GM23338 (cell line): ENCODE measurements around the gene NDOR1. TPM values are rescaled to one million over a fixed set of nuclear protein-coding genes. Genes with fewer than 3 reads are reported as not detected.
"Not testable (repeated sequence)": the region's sequence is repeated elsewhere in the genome, so short reads cannot be mapped to it uniquely, and the experiment has no call there.

Experiments used
- ATAC-seq: fragments of 200-7000 bp; cut with Tn5 transposase; 3 replicates; pipeline ENCODE4 v1.9.1; 2020
- DNase-seq: peaks from one replicate; pipeline ENCODE4 v3.0.0-alpha.2; 2015; ENCODE audit warnings: low spot score
- H2AFZ ChIP-seq: fragments of 200-600 bp; sonication (generic); 2 replicates; pipeline ENCODE4 v1.8.0; 2016; ENCODE audit warnings: antibody characterized with exemption, mild to moderate bottlenecking, moderate library complexity
- H3F3A ChIP-seq: fragments of 200-600 bp; sonication (generic); replicated peaks from 2 replicates; pipeline ENCODE4 v1.8.0; 2017; ENCODE audit warnings: antibody characterized with exemption, mixed run types, low read depth
- H3K27ac ChIP-seq: fragments of 200-600 bp; sonication (generic); 2 replicates; pipeline ENCODE4 v1.6.1; 2016; ENCODE audit warnings: low read depth
- H3K27me3 ChIP-seq: fragments of 200-600 bp; sonication (generic); 2 replicates; pipeline ENCODE4 v1.8.0; 2016; ENCODE audit warnings: mild to moderate bottlenecking, mixed run types, moderate library complexity; ENCODE audit not compliant: insufficient read depth
- H3K36me3 ChIP-seq: fragments of 200-600 bp; sonication (generic); 2 replicates; pipeline ENCODE4 v1.8.0; 2016; ENCODE audit warnings: mild to moderate bottlenecking; ENCODE audit not compliant: insufficient read depth
- H3K4me1 ChIP-seq: fragments of 200-600 bp; sonication (generic); 2 replicates; pipeline ENCODE4 v1.8.0; 2016; ENCODE audit warnings: mild to moderate bottlenecking, moderate library complexity; ENCODE audit not compliant: insufficient read depth
- H3K4me2 ChIP-seq: fragments of 200-600 bp; sonication (generic); 2 replicates; pipeline ENCODE4 v1.7.1; 2017; ENCODE audit warnings: mixed run types
- H3K4me3 ChIP-seq: fragments of 200-600 bp; sonication (generic); 2 replicates; pipeline ENCODE4 v1.6.1; 2016; ENCODE audit warnings: mixed run types
- H3K79me2 ChIP-seq: fragments of 200-600 bp; sonication (generic); replicated peaks from 2 replicates; pipeline ENCODE4 v1.8.0; 2017; ENCODE audit warnings: mild to moderate bottlenecking; ENCODE audit not compliant: insufficient read depth
- H3K9me2 ChIP-seq: fragments of 200-600 bp; sonication (generic); 2 replicates; pipeline ENCODE4 v1.8.0; 2017; ENCODE audit not compliant: insufficient read depth
- H4K20me1 ChIP-seq: fragments of 200-600 bp; sonication (generic); replicated peaks from 2 replicates; pipeline ENCODE4 v1.8.0; 2017; ENCODE audit warnings: mild to moderate bottlenecking; ENCODE audit not compliant: insufficient read depth
- H3K27ac Mint-ChIP-seq: 2 replicates; pipeline ENCODE4 v1.8.0; 2020; ENCODE audit warnings: inconsistent platforms, mild to moderate bottlenecking, moderate library complexity, mixed read lengths
- H3K27me3 Mint-ChIP-seq: 3 replicates; pipeline ENCODE4 v1.8.0; 2022; ENCODE audit warnings: low read depth, mild to moderate bottlenecking, moderate library complexity, mixed read lengths, inconsistent platforms; ENCODE audit not compliant: insufficient read depth, poor library complexity
- H3K36me3 Mint-ChIP-seq: 3 replicates; pipeline ENCODE4 v1.8.0; 2021; ENCODE audit warnings: low read depth, mild to moderate bottlenecking, inconsistent platforms, moderate library complexity, mixed read lengths
- H3K4me1 Mint-ChIP-seq: 3 replicates; pipeline ENCODE4 v1.8.0; 2020; ENCODE audit warnings: mild to moderate bottlenecking, inconsistent platforms, mixed read lengths
- H3K4me3 Mint-ChIP-seq: 3 replicates; pipeline ENCODE4 v1.8.0; 2021; ENCODE audit warnings: moderate library complexity, mild to moderate bottlenecking, inconsistent platforms, mixed read lengths
- H3K9me3 Mint-ChIP-seq: 3 replicates; pipeline ENCODE4 v1.8.0; 2020; ENCODE audit warnings: moderate library complexity, mild to moderate bottlenecking, inconsistent platforms, mixed read lengths
- CREB1 ChIP-seq: fragments of 250-450 bp; sonication (Bioruptor Pico); IDR thresholded peaks from 2 replicates; pipeline ENCODE4 v1.5.0; 2020; ENCODE audit warnings: low read depth, mild to moderate bottlenecking, moderate library complexity
- EZH2 ChIP-seq: fragments of 200-600 bp; sonication (generic); IDR thresholded peaks from one replicate; pipeline ENCODE4 v1.8.0; 2017; ENCODE audit warnings: antibody characterized with exemption, mild to moderate bottlenecking, low read depth; ENCODE audit not compliant: unreplicated experiment
- JUNB ChIP-seq: IDR thresholded peaks from one replicate; pipeline ENCODE4 v1.6.1; 2016; ENCODE audit warnings: antibody characterized with exemption; ENCODE audit not compliant: unreplicated experiment
- POLR2AphosphoS5 ChIP-seq: IDR thresholded peaks from 2 replicates; pipeline ENCODE4 v1.6.1; 2016; ENCODE audit warnings: antibody characterized with exemption, low read depth
- STAT1 ChIP-seq: IDR thresholded peaks from one replicate; pipeline ENCODE4 v1.6.1; 2016; ENCODE audit warnings: antibody characterized with exemption; ENCODE audit not compliant: unreplicated experiment
- ZNF114 ChIP-seq: fragments of 250-450 bp; sonication (Bioruptor Pico); IDR thresholded peaks from 2 replicates; pipeline ENCODE4 v1.5.0; 2020; ENCODE audit warnings: mild to moderate bottlenecking, moderate library complexity
- ZNF331 ChIP-seq: fragments of 250-450 bp; sonication (Bioruptor Pico); IDR thresholded peaks from 2 replicates; pipeline ENCODE4 v1.5.0; 2020; ENCODE audit warnings: low read depth, mild to moderate bottlenecking, moderate library complexity
- polyA plus RNA-seq: library from polyadenylated mRNA; unstranded; fragments of >200 nt; fragmentation: Nextera tagmentation; extraction: Ambion mirVana; gene quantifications from 2 replicates; pipeline ENCODE4 v1.2.1, GENCODE V29; 2016
- total RNA-seq: library from RNA; depleted of rRNA; stranded (reverse); fragments of >200 nt; shearing (Covaris generic); gene quantifications from 2 replicates; pipeline ENCODE4 v1.2.3, GENCODE V29; 2014
- TF ChIP-seq, protein P1 (sequence below), 2 experiments: fragments of 200-600 bp in 1 of 2; sonication (generic) in 1 of 2; conservative IDR thresholded peaks; 2 replicates each; pipeline versions ENCODE4 v1.5.1 to v1.6.1; 2016 to 2017; ENCODE audit warnings: antibody characterized with exemption in 2 of 2, low read depth in 2 of 2, mild to moderate bottlenecking in 2 of 2, moderate library complexity in 1 of 2
- TF ChIP-seq, protein P2 (sequence below): IDR thresholded peaks from one replicate; pipeline ENCODE4 v1.6.1; 2018; ENCODE audit warnings: antibody characterized with exemption; ENCODE audit not compliant: unreplicated experiment
- TF ChIP-seq, protein P3 (sequence below): fragments of 250-450 bp; sonication (Bioruptor Pico); IDR thresholded peaks from 2 replicates; pipeline ENCODE4 v1.5.0; 2020; ENCODE audit warnings: mild to moderate bottlenecking, moderate library complexity

NDOR1 gene
- total and polyA plus RNA-seq, 2 experiments from 2014 or later = 19.4 to 38.1 TPM

DNA sequence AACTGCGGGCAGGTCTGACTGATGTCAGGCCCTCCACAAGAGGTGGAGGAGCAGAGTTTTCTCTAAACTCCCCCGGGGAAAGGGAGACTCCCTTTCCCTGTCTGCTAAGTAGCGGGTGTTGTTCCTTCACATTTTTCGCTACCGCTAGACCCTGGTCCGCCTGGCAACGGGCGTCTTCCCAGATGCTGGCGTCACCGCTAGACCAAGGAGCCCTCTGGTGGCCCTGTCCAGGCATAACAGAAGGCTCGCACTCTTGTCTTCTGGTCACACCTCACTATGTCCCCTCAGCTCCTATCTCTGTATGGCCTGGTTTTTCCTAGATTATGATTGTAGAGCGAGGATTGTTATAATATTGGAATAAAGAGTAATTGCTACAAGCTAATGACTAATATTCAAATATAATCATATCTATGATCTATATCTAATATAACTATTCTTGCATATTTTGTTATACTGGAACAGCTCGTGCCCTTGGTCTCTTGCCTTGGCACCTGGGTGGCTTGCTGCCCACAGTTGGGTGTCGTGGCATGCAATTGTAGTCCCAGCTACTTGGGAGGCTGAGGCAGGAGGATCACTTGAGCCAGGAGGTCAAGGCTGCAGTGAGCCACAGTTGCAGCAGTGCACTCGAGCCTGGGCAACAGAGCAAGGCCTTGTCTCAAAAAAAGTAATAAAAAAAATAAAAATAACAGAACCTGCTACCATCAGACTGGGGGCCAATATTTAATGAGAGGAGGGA is 56.8 kb downstream of the NDOR1 start:
- H3K4me3 Mint-ChIP-seq, H3K79me2 ChIP-seq, DNase-seq, H3K4me2 ChIP-seq, H3K36me3 ChIP-seq, H3K9me2 ChIP-seq, H3K4me1 ChIP-seq, H3K27me3 Mint-ChIP-seq, H2AFZ ChIP-seq, H3K27me3 ChIP-seq, H4K20me1 ChIP-seq, H3K9me3 Mint-ChIP-seq, H3K4me3 ChIP-seq, H3K27ac ChIP-seq, H3K27ac Mint-ChIP-seq, H3K4me1 Mint-ChIP-seq: not testable (repeated sequence)
- TF ChIP-seq, protein P1, sequence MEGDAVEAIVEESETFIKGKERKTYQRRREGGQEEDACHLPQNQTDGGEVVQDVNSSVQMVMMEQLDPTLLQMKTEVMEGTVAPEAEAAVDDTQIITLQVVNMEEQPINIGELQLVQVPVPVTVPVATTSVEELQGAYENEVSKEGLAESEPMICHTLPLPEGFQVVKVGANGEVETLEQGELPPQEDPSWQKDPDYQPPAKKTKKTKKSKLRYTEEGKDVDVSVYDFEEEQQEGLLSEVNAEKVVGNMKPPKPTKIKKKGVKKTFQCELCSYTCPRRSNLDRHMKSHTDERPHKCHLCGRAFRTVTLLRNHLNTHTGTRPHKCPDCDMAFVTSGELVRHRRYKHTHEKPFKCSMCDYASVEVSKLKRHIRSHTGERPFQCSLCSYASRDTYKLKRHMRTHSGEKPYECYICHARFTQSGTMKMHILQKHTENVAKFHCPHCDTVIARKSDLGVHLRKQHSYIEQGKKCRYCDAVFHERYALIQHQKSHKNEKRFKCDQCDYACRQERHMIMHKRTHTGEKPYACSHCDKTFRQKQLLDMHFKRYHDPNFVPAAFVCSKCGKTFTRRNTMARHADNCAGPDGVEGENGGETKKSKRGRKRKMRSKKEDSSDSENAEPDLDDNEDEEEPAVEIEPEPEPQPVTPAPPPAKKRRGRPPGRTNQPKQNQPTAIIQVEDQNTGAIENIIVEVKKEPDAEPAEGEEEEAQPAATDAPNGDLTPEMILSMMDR (conservative IDR thresholded peaks at IDR 0.05; ENCODE audit: low read depth in 2 of 2) = peak; percentile 32 to 54; a peak in 3 of 4 replicates
- TF ChIP-seq CREB1 (CRISPR knock-in tag) = peak; percentile 60
- ATAC-seq = peak; percentile 67
- peaks cover 27% of the 10 kb centered on the region for H3K36me3 Mint-ChIP-seq
- H3F3A ChIP-seq = 0 out of 2 replicates have a peak, but pooled peaks cover 11% of the 10 kb centered on the region

DNA sequence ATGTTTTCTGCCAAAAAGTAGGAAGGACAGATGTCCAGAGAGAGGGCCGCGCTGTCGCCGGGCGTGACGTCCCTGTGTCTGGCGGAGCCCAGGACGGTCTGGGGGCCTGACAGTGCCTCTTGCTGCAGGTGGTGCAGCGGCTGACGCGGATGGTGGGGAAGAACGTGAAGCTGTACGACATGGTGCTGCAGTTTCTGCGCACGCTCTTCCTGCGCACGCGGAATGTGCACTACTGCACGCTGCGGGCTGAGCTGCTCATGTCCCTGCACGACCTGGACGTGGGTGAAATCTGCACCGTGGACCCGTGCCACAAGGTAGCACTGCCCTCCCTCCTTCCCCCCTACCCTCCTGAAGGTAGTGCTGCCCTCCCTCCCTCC is 57.4 kb downstream of the NDOR1 start:
- no peak overlapping the region for H3K27ac ChIP-seq
- no peak overlapping the region for H3K27ac Mint-ChIP-seq
- TF ChIP-seq, protein P2, sequence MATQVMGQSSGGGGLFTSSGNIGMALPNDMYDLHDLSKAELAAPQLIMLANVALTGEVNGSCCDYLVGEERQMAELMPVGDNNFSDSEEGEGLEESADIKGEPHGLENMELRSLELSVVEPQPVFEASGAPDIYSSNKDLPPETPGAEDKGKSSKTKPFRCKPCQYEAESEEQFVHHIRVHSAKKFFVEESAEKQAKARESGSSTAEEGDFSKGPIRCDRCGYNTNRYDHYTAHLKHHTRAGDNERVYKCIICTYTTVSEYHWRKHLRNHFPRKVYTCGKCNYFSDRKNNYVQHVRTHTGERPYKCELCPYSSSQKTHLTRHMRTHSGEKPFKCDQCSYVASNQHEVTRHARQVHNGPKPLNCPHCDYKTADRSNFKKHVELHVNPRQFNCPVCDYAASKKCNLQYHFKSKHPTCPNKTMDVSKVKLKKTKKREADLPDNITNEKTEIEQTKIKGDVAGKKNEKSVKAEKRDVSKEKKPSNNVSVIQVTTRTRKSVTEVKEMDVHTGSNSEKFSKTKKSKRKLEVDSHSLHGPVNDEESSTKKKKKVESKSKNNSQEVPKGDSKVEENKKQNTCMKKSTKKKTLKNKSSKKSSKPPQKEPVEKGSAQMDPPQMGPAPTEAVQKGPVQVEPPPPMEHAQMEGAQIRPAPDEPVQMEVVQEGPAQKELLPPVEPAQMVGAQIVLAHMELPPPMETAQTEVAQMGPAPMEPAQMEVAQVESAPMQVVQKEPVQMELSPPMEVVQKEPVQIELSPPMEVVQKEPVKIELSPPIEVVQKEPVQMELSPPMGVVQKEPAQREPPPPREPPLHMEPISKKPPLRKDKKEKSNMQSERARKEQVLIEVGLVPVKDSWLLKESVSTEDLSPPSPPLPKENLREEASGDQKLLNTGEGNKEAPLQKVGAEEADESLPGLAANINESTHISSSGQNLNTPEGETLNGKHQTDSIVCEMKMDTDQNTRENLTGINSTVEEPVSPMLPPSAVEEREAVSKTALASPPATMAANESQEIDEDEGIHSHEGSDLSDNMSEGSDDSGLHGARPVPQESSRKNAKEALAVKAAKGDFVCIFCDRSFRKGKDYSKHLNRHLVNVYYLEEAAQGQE = no peak
- no peak for TF ChIP-seq EZH2
- TF ChIP-seq ZNF114 = no peak
- TF ChIP-seq POLR2AphosphoS5 = no peak
- no peak for TF ChIP-seq STAT1
- TF ChIP-seq JUNB = no peak
- no peak for TF ChIP-seq CREB1 (CRISPR knock-in tag)
- TF ChIP-seq ZNF331 (CRISPR knock-in tag) = no peak
- TF ChIP-seq, protein P3, sequence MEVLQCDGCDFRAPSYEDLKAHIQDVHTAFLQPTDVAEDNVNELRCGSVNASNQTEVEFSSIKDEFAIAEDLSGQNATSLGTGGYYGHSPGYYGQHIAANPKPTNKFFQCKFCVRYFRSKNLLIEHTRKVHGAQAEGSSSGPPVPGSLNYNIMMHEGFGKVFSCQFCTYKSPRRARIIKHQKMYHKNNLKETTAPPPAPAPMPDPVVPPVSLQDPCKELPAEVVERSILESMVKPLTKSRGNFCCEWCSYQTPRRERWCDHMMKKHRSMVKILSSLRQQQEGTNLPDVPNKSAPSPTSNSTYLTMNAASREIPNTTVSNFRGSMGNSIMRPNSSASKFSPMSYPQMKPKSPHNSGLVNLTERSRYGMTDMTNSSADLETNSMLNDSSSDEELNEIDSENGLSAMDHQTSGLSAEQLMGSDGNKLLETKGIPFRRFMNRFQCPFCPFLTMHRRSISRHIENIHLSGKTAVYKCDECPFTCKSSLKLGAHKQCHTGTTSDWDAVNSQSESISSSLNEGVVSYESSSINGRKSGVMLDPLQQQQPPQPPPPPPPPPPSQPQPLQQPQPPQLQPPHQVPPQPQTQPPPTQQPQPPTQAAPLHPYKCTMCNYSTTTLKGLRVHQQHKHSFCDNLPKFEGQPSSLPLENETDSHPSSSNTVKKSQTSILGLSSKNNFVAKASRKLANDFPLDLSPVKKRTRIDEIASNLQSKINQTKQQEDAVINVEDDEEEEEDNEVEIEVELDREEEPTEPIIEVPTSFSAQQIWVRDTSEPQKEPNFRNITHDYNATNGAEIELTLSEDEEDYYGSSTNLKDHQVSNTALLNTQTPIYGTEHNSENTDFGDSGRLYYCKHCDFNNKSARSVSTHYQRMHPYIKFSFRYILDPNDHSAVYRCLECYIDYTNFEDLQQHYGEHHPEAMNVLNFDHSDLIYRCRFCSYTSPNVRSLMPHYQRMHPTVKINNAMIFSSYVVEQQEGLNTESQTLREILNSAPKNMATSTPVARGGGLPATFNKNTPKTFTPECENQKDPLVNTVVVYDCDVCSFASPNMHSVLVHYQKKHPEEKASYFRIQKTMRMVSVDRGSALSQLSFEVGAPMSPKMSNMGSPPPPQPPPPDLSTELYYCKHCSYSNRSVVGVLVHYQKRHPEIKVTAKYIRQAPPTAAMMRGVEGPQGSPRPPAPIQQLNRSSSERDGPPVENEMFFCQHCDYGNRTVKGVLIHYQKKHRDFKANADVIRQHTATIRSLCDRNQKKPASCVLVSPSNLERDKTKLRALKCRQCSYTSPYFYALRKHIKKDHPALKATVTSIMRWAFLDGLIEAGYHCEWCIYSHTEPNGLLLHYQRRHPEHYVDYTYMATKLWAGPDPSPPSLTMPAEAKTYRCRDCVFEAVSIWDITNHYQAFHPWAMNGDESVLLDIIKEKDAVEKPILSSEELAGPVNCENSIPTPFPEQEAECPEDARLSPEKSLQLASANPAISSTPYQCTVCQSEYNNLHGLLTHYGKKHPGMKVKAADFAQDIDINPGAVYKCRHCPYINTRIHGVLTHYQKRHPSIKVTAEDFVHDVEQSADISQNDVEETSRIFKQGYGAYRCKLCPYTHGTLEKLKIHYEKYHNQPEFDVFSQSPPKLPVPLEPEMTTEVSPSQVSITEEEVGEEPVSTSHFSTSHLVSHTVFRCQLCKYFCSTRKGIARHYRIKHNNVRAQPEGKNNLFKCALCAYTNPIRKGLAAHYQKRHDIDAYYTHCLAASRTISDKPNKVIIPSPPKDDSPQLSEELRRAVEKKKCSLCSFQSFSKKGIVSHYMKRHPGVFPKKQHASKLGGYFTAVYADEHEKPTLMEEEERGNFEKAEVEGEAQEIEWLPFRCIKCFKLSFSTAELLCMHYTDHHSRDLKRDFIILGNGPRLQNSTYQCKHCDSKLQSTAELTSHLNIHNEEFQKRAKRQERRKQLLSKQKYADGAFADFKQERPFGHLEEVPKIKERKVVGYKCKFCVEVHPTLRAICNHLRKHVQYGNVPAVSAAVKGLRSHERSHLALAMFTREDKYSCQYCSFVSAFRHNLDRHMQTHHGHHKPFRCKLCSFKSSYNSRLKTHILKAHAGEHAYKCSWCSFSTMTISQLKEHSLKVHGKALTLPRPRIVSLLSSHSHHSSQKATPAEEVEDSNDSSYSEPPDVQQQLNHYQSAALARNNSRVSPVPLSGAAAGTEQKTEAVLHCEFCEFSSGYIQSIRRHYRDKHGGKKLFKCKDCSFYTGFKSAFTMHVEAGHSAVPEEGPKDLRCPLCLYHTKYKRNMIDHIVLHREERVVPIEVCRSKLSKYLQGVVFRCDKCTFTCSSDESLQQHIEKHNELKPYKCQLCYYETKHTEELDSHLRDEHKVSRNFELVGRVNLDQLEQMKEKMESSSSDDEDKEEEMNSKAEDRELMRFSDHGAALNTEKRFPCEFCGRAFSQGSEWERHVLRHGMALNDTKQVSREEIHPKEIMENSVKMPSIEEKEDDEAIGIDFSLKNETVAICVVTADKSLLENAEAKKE (CRISPR knock-in tag) = no peak

More for the DNA sequence above, 57.4 kb downstream of the NDOR1 start:
- peaks cover 12% of the 10 kb centered on the region for H3K36me3 ChIP-seq
- Mint-ChIP-seq H3K9me3 (no peaks in the 10 kb centered on the region; the same call in 2 of the 3 replicates), H3K36me3 (peaks cover 32% of the 10 kb centered on the region), H3K27me3 (peaks cover 9% of the 10 kb centered on the region), H3K4me1 (peaks cover 4% of the 10 kb centered on the region; the same call in 2 of the 3 replicates), H3K4me3 (no peak overlapping the region)
- H2AFZ ChIP-seq = no peak overlapping the region
- no peak for ATAC-seq
- 0 out of 2 replicates have a peak, but pooled peaks cover 4% of the 10 kb centered on the region for H3K79me2 ChIP-seq
- no peak for DNase-seq
- no peak overlapping the region for H3K4me2 ChIP-seq
- H3K9me2 ChIP-seq = no peaks in the 10 kb centered on the region
- no peaks in the 10 kb centered on the region for H3K4me1 ChIP-seq
- H4K20me1 ChIP-seq = 0 out of 2 replicates have a peak, but pooled peaks cover 2% of the 10 kb centered on the region
- H3F3A ChIP-seq = 0 out of 2 replicates have a peak, but pooled peaks cover 11% of the 10 kb centered on the region
- H3K4me3 ChIP-seq = no peak overlapping the region
- H3K27me3 ChIP-seq = no peaks in the 10 kb centered on the region
